Thoracic aorta (tissue), 2 donors: ENCODE results near the gene COLEC11. TPM values are rescaled to one million over a fixed set of nuclear protein-coding genes. Genes with fewer than 3 reads are reported as not detected.

Experiments
- ATAC-seq: fragments of 150-250 bp; one replicate; pipeline ENCODE4 v1.8.0; 2017; ENCODE audit warnings: low read depth; ENCODE audit not compliant: insufficient number of reproducible peaks, low FRiP score
- DNase-seq: peaks from one replicate; pipeline ENCODE4 v3.0.0-alpha.2; 2020; ENCODE audit warnings: low spot score
- H3K27ac ChIP-seq, 2 donors: fragments of 200-600 bp; sonication (generic); 1 replicate in 1 of 2; 2 replicates in 1 of 2; pipeline ENCODE4 v1.5.1; 2016; ENCODE audit warnings: mild to moderate bottlenecking in 2 of 2, moderate library complexity in 2 of 2
- H3K27me3 ChIP-seq: fragments of 200-600 bp; sonication (generic); replicated peaks from 2 replicates; pipeline ENCODE4 v1.6.0; 2016; ENCODE audit warnings: mild to moderate bottlenecking; ENCODE audit not compliant: insufficient read depth
- H3K36me3 ChIP-seq: fragments of 200-600 bp; sonication (generic); one replicate; pipeline ENCODE4 v1.5.1; 2016
- H3K4me1 ChIP-seq, 2 donors: fragments of 200-600 bp; sonication (generic); 1 replicate in 1 of 2; 2 replicates in 1 of 2; pipeline versions ENCODE4 v1.5.1 to v1.6.0; 2016; ENCODE audit warnings: low read depth in 2 of 2, mild to moderate bottlenecking in 1 of 2; ENCODE audit not compliant: control insufficient read depth in 1 of 2
- H3K4me3 ChIP-seq: fragments of 200-600 bp; sonication (generic); 2 replicates; pipeline ENCODE4 v1.5.1; 2016; ENCODE audit warnings: mild to moderate bottlenecking
- H3K9me3 ChIP-seq: fragments of 200-600 bp; sonication (generic); 2 replicates; pipeline ENCODE4 v1.5.1; 2016
- total RNA-seq, 2 donors: library from RNA; depleted of rRNA; stranded (reverse); fragments of >200 nt; gene quantifications; one replicate each; pipeline versions ENCODE4 v1.1.0 to v1.2.3, GENCODE V29; 2016
- TF ChIP-seq, protein P1 (sequence below): fragments of 200-600 bp; sonication (generic); IDR thresholded peaks from one replicate; pipeline ENCODE4 v1.5.1; 2019; ENCODE audit warnings: antibody characterized with exemption

COLEC11 gene
- total RNA-seq, 2 donors from 2014 or later, result 9.4 to 22.5 TPM

DNA sequence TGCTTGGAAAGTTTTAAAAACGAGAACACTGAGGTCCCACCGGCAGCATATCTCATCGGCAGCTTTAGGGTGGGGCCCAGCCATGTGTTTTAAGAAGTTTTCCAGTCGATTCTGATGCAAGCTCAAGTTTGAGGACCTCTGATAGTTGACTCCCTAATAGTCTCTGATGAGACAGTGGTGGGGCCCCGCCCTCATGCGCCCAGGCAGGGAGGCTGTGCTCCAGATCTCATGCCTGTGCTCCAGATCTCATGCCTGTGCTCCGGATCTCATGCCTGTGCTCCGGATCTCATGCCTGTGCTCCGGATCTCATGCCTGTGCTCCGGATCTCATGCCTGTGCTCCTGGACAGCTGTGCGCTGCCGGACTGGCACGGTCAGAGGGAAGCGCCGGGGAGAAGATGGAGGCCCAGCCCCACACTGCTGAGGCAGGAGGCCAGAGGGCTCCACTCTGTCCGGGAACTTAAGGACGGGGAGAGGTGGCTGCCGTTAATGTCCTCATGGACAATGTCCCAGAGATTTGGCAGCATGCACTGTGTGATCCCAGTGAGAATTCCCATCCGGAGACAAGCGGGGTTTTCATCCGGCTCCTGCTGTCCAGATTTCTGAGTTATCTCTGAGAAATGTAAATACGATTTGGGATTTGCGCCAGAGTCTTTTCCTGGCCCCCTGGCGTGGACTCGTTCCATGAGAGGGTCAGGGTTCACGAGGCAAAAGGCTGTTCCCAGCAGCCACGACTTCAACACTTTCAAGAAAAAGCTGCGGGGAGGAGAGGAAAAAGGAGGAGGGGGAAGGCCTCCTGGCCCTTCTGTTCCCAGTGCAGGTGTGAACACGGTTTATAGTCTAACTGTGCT, 9.4 kb upstream of the COLEC11 start:
- Histone ChIP-seq H3K4me3 (no peak overlapping the region), H3K27ac (peak overlapping the region in 1 of 2 donors; percentile 47), H3K4me1 (no peaks in the 10 kb centered on the region), H3K27me3 (no peaks in the 10 kb centered on the region), H3K36me3 (peaks cover 5% of the 10 kb centered on the region), H3K9me3 (no peaks in the 10 kb centered on the region)
- ATAC-seq, result no peak
- TF ChIP-seq, protein P1, sequence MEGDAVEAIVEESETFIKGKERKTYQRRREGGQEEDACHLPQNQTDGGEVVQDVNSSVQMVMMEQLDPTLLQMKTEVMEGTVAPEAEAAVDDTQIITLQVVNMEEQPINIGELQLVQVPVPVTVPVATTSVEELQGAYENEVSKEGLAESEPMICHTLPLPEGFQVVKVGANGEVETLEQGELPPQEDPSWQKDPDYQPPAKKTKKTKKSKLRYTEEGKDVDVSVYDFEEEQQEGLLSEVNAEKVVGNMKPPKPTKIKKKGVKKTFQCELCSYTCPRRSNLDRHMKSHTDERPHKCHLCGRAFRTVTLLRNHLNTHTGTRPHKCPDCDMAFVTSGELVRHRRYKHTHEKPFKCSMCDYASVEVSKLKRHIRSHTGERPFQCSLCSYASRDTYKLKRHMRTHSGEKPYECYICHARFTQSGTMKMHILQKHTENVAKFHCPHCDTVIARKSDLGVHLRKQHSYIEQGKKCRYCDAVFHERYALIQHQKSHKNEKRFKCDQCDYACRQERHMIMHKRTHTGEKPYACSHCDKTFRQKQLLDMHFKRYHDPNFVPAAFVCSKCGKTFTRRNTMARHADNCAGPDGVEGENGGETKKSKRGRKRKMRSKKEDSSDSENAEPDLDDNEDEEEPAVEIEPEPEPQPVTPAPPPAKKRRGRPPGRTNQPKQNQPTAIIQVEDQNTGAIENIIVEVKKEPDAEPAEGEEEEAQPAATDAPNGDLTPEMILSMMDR, result no peak
- no peak for DNase-seq

DNA sequence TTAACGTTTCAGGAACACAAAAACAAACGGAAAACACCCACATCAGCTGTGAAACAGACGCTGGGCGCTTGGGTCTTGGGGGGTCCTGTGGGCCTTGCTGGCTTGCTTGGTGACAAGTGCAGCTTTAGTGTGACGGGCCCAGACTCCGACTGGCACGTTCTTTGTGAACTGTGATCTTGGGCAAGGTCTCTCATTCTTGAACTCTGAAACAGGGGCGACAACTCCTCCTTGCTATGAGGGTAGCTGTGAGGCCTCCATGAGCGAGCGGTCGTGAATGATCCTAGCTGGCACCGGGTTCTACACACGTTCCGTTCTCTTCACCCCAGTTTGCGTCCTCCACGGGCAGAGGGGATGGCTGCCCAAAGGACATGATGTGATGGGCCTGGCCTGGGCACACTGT, 8.7 kb upstream of the COLEC11 start:
- Histone ChIP-seq H3K27me3 (no peaks in the 10 kb centered on the region), H3K27ac (no peak overlapping the region), H3K4me1 (no peaks in the 10 kb centered on the region), H3K4me3 (no peak overlapping the region), H3K36me3 (no peaks in the 10 kb centered on the region), H3K9me3 (no peaks in the 10 kb centered on the region)
- ATAC-seq (no peak), DNase-seq (no peak)
- TF ChIP-seq, protein P1, result no peak

DNA sequence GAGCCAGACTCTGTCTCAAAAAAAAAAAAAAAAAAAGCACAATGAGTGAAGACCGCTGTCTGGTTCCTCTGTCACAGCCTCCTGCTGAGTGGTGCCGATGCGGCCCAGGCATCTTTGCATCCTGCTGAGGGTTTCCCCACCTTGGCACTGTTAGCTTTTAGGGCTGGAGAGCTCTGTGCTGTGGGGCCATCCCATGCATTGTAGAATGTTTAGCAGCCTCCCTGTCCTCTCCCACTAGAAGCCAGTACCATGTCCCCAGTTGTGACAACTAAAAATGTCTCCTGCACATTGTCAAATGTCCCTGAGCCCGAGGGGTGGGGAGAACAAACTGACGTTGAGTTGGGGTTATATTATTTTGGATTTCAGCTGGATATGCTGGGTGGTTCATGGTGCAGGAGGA, 7.9 kb upstream of the COLEC11 start:
- Histone ChIP-seq H3K9me3 (no peaks in the 10 kb centered on the region), H3K27me3 (no peaks in the 10 kb centered on the region), H3K27ac (no peak overlapping the region), H3K4me1 (no peaks in the 10 kb centered on the region), H3K4me3 (no peak overlapping the region), H3K36me3 (no peaks in the 10 kb centered on the region)
- TF ChIP-seq, protein P1, result no peak
- ATAC-seq (no peak), DNase-seq (no peak)

DNA sequence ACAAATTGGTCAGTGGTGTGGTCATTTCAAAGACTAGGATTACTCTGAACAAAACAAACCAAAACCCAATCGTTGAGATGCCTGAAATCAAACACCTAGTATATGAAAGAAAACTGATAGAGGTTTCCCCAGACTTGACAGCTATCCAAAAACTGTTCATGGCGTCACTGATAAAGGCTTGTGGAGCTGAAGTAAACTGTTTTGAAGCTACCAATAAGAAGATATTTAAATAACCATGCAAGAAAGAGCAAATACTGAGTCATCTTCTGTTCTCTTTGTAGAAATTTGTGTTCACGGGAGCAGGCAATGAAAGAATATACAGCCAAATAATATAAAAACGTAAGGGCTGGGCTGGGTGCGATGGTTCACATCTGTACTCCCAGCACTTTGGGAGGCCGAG, 7.5 kb upstream of the COLEC11 start:
- ATAC-seq (no peak), DNase-seq (no peak)
- TF ChIP-seq, protein P1, result no peak
- no peaks in the 10 kb centered on the region for H3K4me1 ChIP-seq
- H3K27me3 ChIP-seq, result no peaks in the 10 kb centered on the region
- no peaks in the 10 kb centered on the region for H3K36me3 ChIP-seq
- H3K4me3 ChIP-seq, result no peak overlapping the region
- no peak overlapping the region for H3K27ac ChIP-seq
- no peaks in the 10 kb centered on the region for H3K9me3 ChIP-seq

DNA sequence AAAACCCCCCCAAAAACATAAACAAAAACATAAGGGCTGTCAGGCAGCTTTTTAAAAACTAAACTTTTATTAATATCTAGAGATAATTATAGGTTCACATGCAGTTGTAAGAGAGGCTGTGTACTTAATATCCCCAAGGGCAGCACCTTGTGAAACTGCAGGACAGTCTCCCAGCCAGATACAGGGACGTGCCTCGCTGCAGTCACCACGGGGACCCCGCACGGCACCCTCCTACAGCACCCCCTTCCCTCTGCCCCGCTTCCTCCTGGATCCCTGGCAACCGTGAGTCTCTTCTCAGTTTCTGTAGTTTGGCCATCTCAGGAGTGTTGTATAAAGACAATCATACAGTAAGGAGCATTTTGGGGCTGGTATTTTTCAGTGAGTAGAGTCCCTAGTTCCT, 6.8 kb upstream of the COLEC11 start:
- TF ChIP-seq, protein P1, result no peak
- Histone ChIP-seq H3K4me1 (no peaks in the 10 kb centered on the region), H3K36me3 (no peaks in the 10 kb centered on the region), H3K9me3 (no peaks in the 10 kb centered on the region), H3K4me3 (no peak overlapping the region), H3K27ac (no peak overlapping the region), H3K27me3 (no peaks in the 10 kb centered on the region)
- ATAC-seq, result no peak
- DNase-seq, result no peak
